Glutamatergic neuron (in vitro differentiated cells): ENCODE data around the gene AMZ1. TPM values are rescaled to one million over a fixed set of nuclear protein-coding genes. Genes with fewer than 3 reads are reported as not detected.

Experiments
- DNase-seq: peaks from one replicate; pipeline ENCODE4 v3.0.0; 2022
- H3K27ac Mint-ChIP-seq: one replicate; pipeline ENCODE4 v1.8.0; 2020; ENCODE audit warnings: mild to moderate bottlenecking, mixed read lengths, inconsistent platforms; ENCODE audit not compliant: unreplicated experiment
- H3K27me3 Mint-ChIP-seq: one replicate; pipeline ENCODE4 v1.8.0; 2020; ENCODE audit warnings: mild to moderate bottlenecking, moderate library complexity, mixed read lengths, inconsistent platforms; ENCODE audit not compliant: unreplicated experiment
- H3K36me3 Mint-ChIP-seq: one replicate; pipeline ENCODE4 v1.8.0; 2020; ENCODE audit warnings: mild to moderate bottlenecking, mixed read lengths, inconsistent platforms; ENCODE audit not compliant: unreplicated experiment
- H3K4me1 Mint-ChIP-seq: one replicate; pipeline ENCODE4 v1.8.0; 2020; ENCODE audit warnings: mild to moderate bottlenecking, low read depth, mixed read lengths, inconsistent platforms; ENCODE audit not compliant: unreplicated experiment
- H3K4me3 Mint-ChIP-seq: one replicate; pipeline ENCODE4 v1.8.0; 2020; ENCODE audit warnings: mild to moderate bottlenecking, mixed read lengths, inconsistent platforms; ENCODE audit not compliant: unreplicated experiment
- H3K9me3 Mint-ChIP-seq: one replicate; pipeline ENCODE4 v1.8.0; 2020; ENCODE audit warnings: mild to moderate bottlenecking, moderate library complexity, mixed read lengths, inconsistent platforms; ENCODE audit not compliant: unreplicated experiment
- total RNA-seq: library from RNA; stranded (reverse); fragmentation: NEBNext Ultra II Directional; extraction: Animal tissue kit (Norgen Biotek cat#: 25700); gene quantifications from one replicate; pipeline ENCODE4 v1.2.1, GENCODE V29; 2021; ENCODE audit not compliant: unreplicated experiment
- TF ChIP-seq, protein P1 (sequence below): fragments of 200-600 bp; sonication (generic); IDR thresholded peaks from one replicate; pipeline ENCODE4 v1.5.0; 2021; ENCODE audit not compliant: partially characterized antibody, unreplicated experiment

Gene AMZ1
- total RNA-seq, 1 donor from 2014 or later = 0.15 TPM

- H3K4me1 Mint-ChIP-seq = peaks cover 8% of the 10 kb centered on the region
- no peak overlapping the region for H3K27ac Mint-ChIP-seq
- H3K36me3 Mint-ChIP-seq = no peaks in the 10 kb centered on the region
- peaks cover 8% of the 10 kb centered on the region for H3K9me3 Mint-ChIP-seq
- TF ChIP-seq, protein P1, sequence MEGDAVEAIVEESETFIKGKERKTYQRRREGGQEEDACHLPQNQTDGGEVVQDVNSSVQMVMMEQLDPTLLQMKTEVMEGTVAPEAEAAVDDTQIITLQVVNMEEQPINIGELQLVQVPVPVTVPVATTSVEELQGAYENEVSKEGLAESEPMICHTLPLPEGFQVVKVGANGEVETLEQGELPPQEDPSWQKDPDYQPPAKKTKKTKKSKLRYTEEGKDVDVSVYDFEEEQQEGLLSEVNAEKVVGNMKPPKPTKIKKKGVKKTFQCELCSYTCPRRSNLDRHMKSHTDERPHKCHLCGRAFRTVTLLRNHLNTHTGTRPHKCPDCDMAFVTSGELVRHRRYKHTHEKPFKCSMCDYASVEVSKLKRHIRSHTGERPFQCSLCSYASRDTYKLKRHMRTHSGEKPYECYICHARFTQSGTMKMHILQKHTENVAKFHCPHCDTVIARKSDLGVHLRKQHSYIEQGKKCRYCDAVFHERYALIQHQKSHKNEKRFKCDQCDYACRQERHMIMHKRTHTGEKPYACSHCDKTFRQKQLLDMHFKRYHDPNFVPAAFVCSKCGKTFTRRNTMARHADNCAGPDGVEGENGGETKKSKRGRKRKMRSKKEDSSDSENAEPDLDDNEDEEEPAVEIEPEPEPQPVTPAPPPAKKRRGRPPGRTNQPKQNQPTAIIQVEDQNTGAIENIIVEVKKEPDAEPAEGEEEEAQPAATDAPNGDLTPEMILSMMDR = no peak
- peaks cover 20% of the 10 kb centered on the region for H3K27me3 Mint-ChIP-seq
- H3K4me3 Mint-ChIP-seq = no peak overlapping the region
- no peak for DNase-seq
Observed at GRCh38 chr7:2686101-2686500, 1.9 kb upstream of the AMZ1 start.

- Mint-ChIP-seq H3K27me3 (peaks cover 22% of the 10 kb centered on the region), H3K27ac (no peak overlapping the region), H3K4me3 (no peak overlapping the region), H3K4me1 (peaks cover 5% of the 10 kb centered on the region), H3K36me3 (no peaks in the 10 kb centered on the region), H3K9me3 (peaks cover 10% of the 10 kb centered on the region)
- no peak for DNase-seq
- TF ChIP-seq, protein P1 = no peak
Observed at GRCh38 chr7:2687338-2687869, 598 bp upstream of the AMZ1 start.

GRCh38 chr7:2688409-2689342 lies 674 bp downstream of the AMZ1 start:
- Mint-ChIP-seq H3K27me3 (peaks cover 22% of the 10 kb centered on the region), H3K4me3 (peak overlapping the region; percentile 55), H3K36me3 (no peaks in the 10 kb centered on the region), H3K4me1 (peaks cover 4% of the 10 kb centered on the region), H3K9me3 (peaks cover 8% of the 10 kb centered on the region), H3K27ac (no peak overlapping the region)
- TF ChIP-seq, protein P1 = no peak
- no peak for DNase-seq

GRCh38 chr7:2689343-2689847 lies 1.4 kb downstream of the AMZ1 start:
- Mint-ChIP-seq H3K4me1 (peaks cover 4% of the 10 kb centered on the region), H3K4me3 (no peak overlapping the region), H3K36me3 (no peaks in the 10 kb centered on the region), H3K9me3 (peaks cover 8% of the 10 kb centered on the region), H3K27me3 (peaks cover 22% of the 10 kb centered on the region), H3K27ac (no peak overlapping the region)
- no peak for DNase-seq
- TF ChIP-seq, protein P1 = no peak
